Duodenal mucosa (tissue), 2 donors: Measurements from ENCODE around the gene EIPR1.

Experiments
- H3K27ac ChIP-seq: one replicate; pipeline ENCODE4 v1.7.0; 2013; ENCODE audit warnings: low read depth, low read length
- H3K27me3 ChIP-seq, 2 donors: one replicate each; pipeline ENCODE4 v1.7.0; 2013; ENCODE audit warnings: low read length in 2 of 2, control low read depth in 1 of 2; ENCODE audit not compliant: insufficient read depth in 2 of 2, control insufficient read depth in 1 of 2
- H3K36me3 ChIP-seq, 2 donors: one replicate each; pipeline ENCODE4 v1.7.0; 2013; ENCODE audit warnings: low read length in 2 of 2, control low read depth in 1 of 2; ENCODE audit not compliant: insufficient read depth in 2 of 2, control insufficient read depth in 1 of 2
- H3K4me1 ChIP-seq, 2 donors: one replicate each; pipeline ENCODE4 v1.7.0; 2013; ENCODE audit warnings: low read length in 2 of 2, control low read depth in 1 of 2; ENCODE audit not compliant: insufficient read depth in 2 of 2, control insufficient read depth in 1 of 2
- H3K4me3 ChIP-seq, 2 donors: one replicate each; pipeline ENCODE4 v1.7.0; 2013; ENCODE audit warnings: low read length in 2 of 2, low read depth in 1 of 2
- H3K9ac ChIP-seq, 2 donors: one replicate each; pipeline ENCODE4 v1.7.0; 2013; ENCODE audit warnings: low read length in 2 of 2, low read depth in 1 of 2
- H3K9me3 ChIP-seq, 2 donors: one replicate each; pipeline ENCODE4 v1.7.0; 2013; ENCODE audit warnings: low read length in 2 of 2, control low read depth in 1 of 2; ENCODE audit not compliant: control insufficient read depth in 1 of 2

EIPR1 gene

GRCh38 chr2:3264010-3264744, 113.4 kb downstream of the EIPR1 start:
- Histone ChIP-seq H3K27me3 (no peaks in the 10 kb centered on the region), H3K27ac (no peak overlapping the region), H3K36me3 (peaks cover 0 to 4% of the 10 kb centered on the region in 2 donors), H3K4me1 (no peaks in the 10 kb centered on the region), H3K9me3 (no peaks in the 10 kb centered on the region), H3K9ac (no peak overlapping the region), H3K4me3 (no peak overlapping the region)

- Histone ChIP-seq H3K4me3 (no peak overlapping the region), H3K9ac (no peak overlapping the region), H3K9me3 (no peaks in the 10 kb centered on the region), H3K4me1 (no peaks in the 10 kb centered on the region), H3K27me3 (no peaks in the 10 kb centered on the region), H3K36me3 (peaks cover 0 to 4% of the 10 kb centered on the region in 2 donors), H3K27ac (no peak overlapping the region)
Observed at GRCh38 chr2:3263487-3263886, 114.1 kb downstream of the EIPR1 start.

GRCh38 chr2:3262437-3263388, 114.9 kb downstream of the EIPR1 start:
- no peaks in the 10 kb centered on the region for H3K27me3 ChIP-seq
- peaks cover 0 to 4% of the 10 kb centered on the region in 2 donors for H3K36me3 ChIP-seq
- no peaks in the 10 kb centered on the region for H3K9me3 ChIP-seq
- no peak overlapping the region for H3K27ac ChIP-seq
- no peak overlapping the region for H3K4me3 ChIP-seq
- no peak overlapping the region for H3K9ac ChIP-seq
- H3K4me1 ChIP-seq, result no peaks in the 10 kb centered on the region

- peaks cover 3 to 14% of the 10 kb centered on the region in 2 donors for H3K36me3 ChIP-seq
- H3K9me3 ChIP-seq, result no peaks in the 10 kb centered on the region
- no peak overlapping the region for H3K4me3 ChIP-seq
- no peaks in the 10 kb centered on the region for H3K27me3 ChIP-seq
- no peaks in the 10 kb centered on the region for H3K4me1 ChIP-seq
- no peak overlapping the region for H3K27ac ChIP-seq
- H3K9ac ChIP-seq, result no peak overlapping the region
Observed at GRCh38 chr2:3261511-3261910, 116.1 kb downstream of the EIPR1 start.

GRCh38 chr2:3260959-3261358, 116.7 kb downstream of the EIPR1 start:
- Histone ChIP-seq H3K4me3 (no peak overlapping the region), H3K9me3 (no peaks in the 10 kb centered on the region), H3K4me1 (no peaks in the 10 kb centered on the region), H3K27me3 (no peaks in the 10 kb centered on the region), H3K36me3 (peaks cover 3 to 16% of the 10 kb centered on the region in 2 donors), H3K9ac (no peak overlapping the region), H3K27ac (no peak overlapping the region)

- Histone ChIP-seq H3K9ac (no peak overlapping the region), H3K27me3 (no peaks in the 10 kb centered on the region), H3K9me3 (no peaks in the 10 kb centered on the region), H3K36me3 (peaks cover 3 to 21% of the 10 kb centered on the region in 2 donors), H3K27ac (no peak overlapping the region), H3K4me3 (no peak overlapping the region), H3K4me1 (peaks cover 0 to 4% of the 10 kb centered on the region in 2 donors)
Observed at GRCh38 chr2:3257826-3258225, 119.8 kb downstream of the EIPR1 start.

- no peak overlapping the region for H3K4me3 ChIP-seq
- H3K27ac ChIP-seq, result no peak overlapping the region
- peaks cover 3 to 17% of the 10 kb centered on the region in 2 donors for H3K36me3 ChIP-seq
Observed at GRCh38 chr2:3257166-3257565, 120.5 kb downstream of the EIPR1 start.

GRCh38 chr2:3256605-3257004, 121.0 kb downstream of the EIPR1 start:
- no peak overlapping the region for H3K27ac ChIP-seq

More at GRCh38 chr2:3257166-3257565, 120.5 kb downstream of the EIPR1 start:
- H3K9ac ChIP-seq, result no peak overlapping the region
- H3K4me1 ChIP-seq, result peaks cover 4 to 9% of the 10 kb centered on the region in 2 donors
- no peaks in the 10 kb centered on the region for H3K9me3 ChIP-seq
- H3K27me3 ChIP-seq, result no peaks in the 10 kb centered on the region

GRCh38 chr2:3256157-3256556, 121.5 kb downstream of the EIPR1 start:
- Histone ChIP-seq H3K4me1 (peaks cover 4 to 11% of the 10 kb centered on the region in 2 donors), H3K36me3 (peaks cover 3 to 17% of the 10 kb centered on the region in 2 donors), H3K4me3 (no peak overlapping the region), H3K9me3 (peaks cover 0 to 1% of the 10 kb centered on the region in 2 donors), H3K27me3 (no peaks in the 10 kb centered on the region), H3K27ac (no peak overlapping the region), H3K9ac (no peak overlapping the region)

More at GRCh38 chr2:3256605-3257004, 121.0 kb downstream of the EIPR1 start:
- H3K27me3 ChIP-seq, result no peaks in the 10 kb centered on the region
- H3K4me1 ChIP-seq, result peaks cover 4 to 11% of the 10 kb centered on the region in 2 donors
- H3K9ac ChIP-seq, result no peak overlapping the region
- peaks cover 3 to 17% of the 10 kb centered on the region in 2 donors for H3K36me3 ChIP-seq
- no peaks in the 10 kb centered on the region for H3K9me3 ChIP-seq
- H3K4me3 ChIP-seq, result no peak overlapping the region

GRCh38 chr2:3254442-3254941, 123.1 kb downstream of the EIPR1 start:
- peaks cover 7 to 28% of the 10 kb centered on the region in 2 donors for H3K36me3 ChIP-seq
- no peaks in the 10 kb centered on the region for H3K27me3 ChIP-seq
- H3K4me1 ChIP-seq, result peaks cover 4 to 11% of the 10 kb centered on the region in 2 donors
- H3K9me3 ChIP-seq, result peaks cover 11 to 17% of the 10 kb centered on the region in 2 donors
- H3K27ac ChIP-seq, result no peak overlapping the region
- no peak overlapping the region for H3K4me3 ChIP-seq
- no peak overlapping the region for H3K9ac ChIP-seq
